Hematopoietic multipotent progenitor cell treated with erythropoietin and hydrocortisone succinate and interleukin-3 and kit ligand, for 17 days (in vitro differentiated cells): Measurements from ENCODE around the gene YIPF5.
A peak's percentile ranks its signal among the peaks of the same experiment; 100 is the strongest.

Source experiments
- DNase-seq: peaks from one replicate; pipeline ENCODE4 v3.0.0-alpha.2; 2015; ENCODE audit warnings: low spot score

YIPF5 gene

GRCh38 chr5:144177548-144177947 is 7.1 kb upstream of the YIPF5 start:
- DNase-seq = no peak

DNA sequence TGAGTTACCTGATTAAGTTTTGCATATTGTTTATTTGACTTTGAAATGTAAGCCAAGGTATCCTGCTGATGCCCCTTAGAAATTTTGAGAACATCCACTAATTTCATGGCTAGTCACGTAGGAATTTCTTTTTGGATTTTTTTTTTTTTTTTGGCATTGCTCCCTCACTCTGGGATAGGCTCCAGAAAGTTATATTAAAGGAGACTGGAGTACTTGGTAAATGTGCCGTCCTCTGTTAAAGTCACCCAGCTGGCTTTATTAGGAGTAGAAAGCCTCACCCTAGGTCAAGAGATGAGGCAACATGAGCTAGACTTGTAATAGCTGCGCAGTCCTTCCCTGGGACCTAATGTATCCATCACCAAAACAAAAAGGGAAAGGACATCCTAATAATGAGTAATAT is 3.3 kb upstream of the YIPF5 start:
- no peak for DNase-seq

DNA sequence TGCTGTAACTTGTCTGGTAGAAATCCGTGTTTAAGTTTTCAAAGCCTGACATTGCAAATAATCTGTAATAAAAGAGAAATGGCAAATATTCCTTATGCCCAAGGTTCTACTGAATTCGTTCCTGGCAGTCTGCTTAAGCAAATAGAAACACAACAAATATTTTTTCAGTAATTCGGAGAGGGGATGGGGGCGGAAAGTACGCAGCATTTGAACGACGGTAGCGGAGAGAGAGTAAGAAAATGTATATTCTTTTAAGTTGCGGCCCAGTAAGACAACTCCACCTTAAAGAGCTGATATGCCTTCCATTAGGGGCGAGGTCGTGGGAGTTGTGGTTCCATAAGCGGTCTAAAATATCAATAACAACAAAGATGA is 569 bp downstream of the YIPF5 start:
- DNase-seq = no peak

GRCh38 chr5:144167998-144168397 is 2.5 kb downstream of the YIPF5 start:
- DNase-seq = no peak

GRCh38 chr5:144166696-144167095 is 3.8 kb downstream of the YIPF5 start:
- DNase-seq = no peak

DNA sequence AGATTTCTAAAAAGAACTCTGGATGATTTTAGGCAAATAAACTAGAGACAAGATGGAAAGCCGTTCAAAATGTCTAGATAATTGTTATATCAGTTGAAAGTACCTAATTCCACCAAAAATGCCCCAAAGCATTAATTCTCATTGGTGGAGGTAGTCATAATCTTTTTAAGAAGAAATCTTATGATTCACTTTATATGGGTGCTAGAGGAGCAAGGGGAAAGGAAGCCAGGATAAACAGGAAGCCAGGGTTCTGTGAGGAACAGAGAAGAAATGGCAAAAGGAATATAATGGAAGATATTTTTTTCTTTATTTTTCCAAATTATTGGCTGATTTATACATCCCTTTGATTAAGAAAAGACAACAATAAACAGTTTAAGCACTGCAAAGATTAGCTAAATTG is 7.8 kb downstream of the YIPF5 start:
- no peak for DNase-seq

DNA sequence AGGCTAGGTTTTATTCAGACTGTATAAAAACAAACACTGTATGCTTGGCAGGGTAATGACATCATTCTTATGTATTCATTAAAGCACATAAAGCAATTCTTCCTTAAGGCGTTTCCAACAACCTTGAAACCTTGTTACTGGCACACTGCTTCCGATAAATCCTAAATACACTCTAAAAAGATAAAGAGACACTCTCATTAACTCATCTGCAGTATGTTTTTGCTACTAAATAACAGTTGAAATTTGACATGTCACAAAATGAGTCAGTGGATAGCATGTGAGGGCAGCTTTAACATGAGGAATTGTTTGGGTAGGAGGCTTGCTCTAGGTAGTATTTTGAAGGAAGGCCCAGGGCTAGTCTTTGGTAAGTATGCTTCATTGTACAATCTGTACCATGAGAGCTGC is 13.7 kb downstream of the YIPF5 start:
- DNase-seq = no peak

DNA sequence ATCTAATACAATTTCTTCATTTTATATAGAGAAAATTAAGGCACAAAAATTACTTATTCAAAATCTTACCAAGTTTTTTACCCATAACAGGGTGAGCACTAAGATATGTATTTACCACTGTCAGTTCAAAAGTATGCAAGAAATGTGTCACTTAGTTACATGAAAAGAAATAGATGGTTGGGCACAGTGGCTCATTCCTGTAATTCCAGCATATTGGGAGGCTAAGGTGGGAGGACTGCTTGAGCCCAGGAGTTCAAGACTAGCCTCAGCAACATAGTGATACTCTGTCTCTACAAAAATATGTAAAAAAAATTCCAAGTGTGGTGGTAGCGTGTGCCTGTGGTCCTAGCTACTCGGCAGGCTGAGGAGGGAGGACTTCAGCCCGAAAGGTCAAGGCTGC is 19.4 kb downstream of the YIPF5 start:
- DNase-seq = no peak

GRCh38 chr5:144144956-144145751 is 25.3 kb downstream of the YIPF5 start:
- DNase-seq = no peak

DNA sequence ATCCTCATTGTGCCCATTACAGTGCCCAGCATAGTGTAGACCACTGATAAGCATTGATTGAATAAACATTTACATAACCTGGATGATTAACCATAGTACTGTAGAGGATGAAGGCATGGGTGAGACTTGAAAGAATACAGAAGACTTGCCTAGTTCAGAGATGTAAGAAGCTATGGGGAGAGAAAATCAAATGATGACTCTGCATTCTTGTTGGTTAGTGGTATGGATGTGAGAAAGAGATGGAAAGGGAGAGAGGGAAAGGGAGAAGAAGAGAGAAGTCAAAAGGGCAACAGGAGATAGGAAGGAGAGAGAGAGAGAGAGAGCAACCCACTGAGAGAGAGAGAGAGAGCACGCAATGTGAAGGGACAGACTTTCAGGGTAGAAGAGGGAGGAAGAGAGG is 26.8 kb downstream of the YIPF5 start:
- no peak for DNase-seq

DNA sequence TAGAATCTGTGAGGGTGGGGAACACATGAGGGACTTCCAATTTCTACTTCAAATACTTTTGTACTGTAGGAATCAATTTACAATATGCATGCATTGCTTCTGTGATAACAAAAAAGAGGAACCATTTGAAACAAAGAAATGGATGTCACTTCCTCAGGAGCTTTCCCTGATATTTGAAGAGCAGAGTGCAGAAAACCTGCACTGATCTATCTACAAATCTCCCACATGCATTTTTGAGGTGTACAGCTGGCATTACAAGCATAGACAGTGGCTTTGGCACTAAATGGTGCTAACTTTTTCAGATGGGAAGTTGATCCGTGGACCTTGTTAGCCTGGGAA is 27.7 kb downstream of the YIPF5 start:
- no peak for DNase-seq

GRCh38 chr5:144142139-144142823 is 28.2 kb downstream of the YIPF5 start:
- no peak for DNase-seq

GRCh38 chr5:144141585-144141984 is 28.9 kb downstream of the YIPF5 start:
- no peak for DNase-seq

- DNase-seq = no peak
Measured at GRCh38 chr5:144139586-144139985, 30.9 kb downstream of the YIPF5 start.

GRCh38 chr5:144135113-144135762 is 35.2 kb downstream of the YIPF5 start:
- DNase-seq = no peak

- DNase-seq = no peak
Measured at GRCh38 chr5:144134194-144134826, 36.1 kb downstream of the YIPF5 start.

DNA sequence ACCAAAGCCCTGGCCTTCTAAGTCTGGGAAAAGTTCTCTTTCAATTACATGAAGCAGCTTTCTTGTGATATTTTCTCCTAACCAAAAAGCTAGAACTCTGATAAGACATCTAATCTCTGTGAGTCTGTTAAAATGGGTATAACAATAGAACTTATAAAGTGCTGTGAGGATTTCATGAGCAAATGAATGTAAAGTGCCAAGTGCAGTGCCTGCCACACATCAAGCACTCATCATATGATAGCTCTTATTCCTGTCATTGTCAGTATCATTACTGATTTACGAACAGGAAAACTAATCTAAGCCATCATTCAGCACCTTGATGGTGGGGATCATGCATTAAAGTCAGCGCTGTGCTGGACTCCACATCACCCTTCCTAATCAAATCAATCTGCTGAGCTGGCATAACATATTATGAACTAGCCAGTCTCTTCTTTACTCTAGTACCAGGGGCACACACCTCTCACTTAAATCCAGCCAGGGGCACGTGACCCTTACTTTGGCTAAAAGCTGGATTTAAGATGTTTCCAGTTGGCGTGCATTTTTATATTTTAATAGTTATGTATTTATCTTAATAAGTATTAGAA is 37.3 kb downstream of the YIPF5 start:
- DNase-seq = peak; percentile 7

DNA sequence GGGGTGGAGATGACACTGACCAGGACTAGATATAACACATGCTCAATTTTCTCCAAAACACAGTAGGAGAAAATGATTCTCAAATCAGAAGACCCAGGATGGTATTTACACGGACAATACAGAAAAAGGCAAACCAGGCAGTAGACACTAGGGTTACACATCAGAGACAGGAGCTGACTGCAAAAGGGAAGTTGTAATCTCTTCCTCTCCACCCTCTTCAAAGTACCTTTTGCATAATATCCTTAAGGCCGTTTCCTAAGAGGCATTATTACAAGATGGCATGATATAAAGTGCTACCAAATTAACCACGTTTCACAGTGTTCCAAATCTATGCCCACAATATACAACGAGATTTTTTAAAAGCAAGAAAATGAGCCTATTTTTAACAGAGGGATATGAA is 39.2 kb downstream of the YIPF5 start:
- no peak for DNase-seq

DNA sequence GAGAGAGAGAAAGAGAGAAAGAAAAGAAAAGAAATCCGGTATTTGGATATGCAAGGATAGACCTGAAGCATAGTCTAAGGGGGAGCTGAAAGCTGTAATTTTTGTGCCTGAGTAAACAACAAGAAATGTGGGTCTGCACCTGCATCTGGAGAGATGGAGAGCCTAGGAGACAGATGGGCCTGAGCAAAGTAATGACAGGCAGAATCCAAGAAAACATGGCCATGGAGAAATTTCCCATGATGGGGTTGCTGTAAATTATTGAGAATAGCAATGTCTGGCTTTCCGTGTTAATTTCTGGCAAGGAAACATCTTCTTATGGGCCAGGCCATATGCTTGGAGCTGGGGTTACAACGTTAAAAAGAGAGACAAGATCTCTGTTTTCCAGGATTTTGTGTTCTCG is 40.2 kb downstream of the YIPF5 start:
- no peak for DNase-seq

GRCh38 chr5:144128844-144129243 is 41.6 kb downstream of the YIPF5 start:
- no peak for DNase-seq

DNA sequence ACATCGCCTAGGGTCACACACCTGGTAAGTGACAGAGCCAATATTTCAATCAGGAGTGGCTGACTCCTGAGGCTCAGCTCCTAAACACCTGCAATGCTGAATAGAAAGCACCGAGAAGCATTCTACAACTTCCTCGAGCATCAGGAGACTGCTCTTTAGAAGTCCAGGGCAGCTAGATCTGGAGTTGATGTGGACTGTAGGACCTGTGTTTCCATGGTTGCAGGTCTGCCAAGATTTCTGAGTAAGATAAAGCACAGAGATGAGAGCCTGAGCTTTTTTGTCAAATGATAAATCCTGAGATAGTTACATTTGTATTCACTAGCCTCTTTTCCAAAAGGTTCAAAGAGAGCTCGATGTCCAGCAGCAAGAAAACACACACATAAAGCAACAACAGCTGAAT is 43.8 kb downstream of the YIPF5 start:
- no peak for DNase-seq

GRCh38 chr5:144125163-144125726 is 45.2 kb downstream of the YIPF5 start:
- DNase-seq = no peak
